Large intestine (tissue), 12 donors: Measurements from ENCODE around the gene NUDCD2. TPM values are rescaled to one million over a fixed set of nuclear protein-coding genes. Genes with fewer than 3 reads are reported as not detected.

Source experiments
- DNase-seq, 2 donors: peaks; one replicate each; pipeline versions ENCODE4 v3.0.0 to v3.0.0-alpha.2; 2013
- H3K27ac ChIP-seq: one replicate; pipeline ENCODE4 v1.5.1; 2013; ENCODE audit warnings: low read length
- H3K27me3 ChIP-seq: 2 replicates; pipeline ENCODE4 v1.6.1; 2013; ENCODE audit warnings: low read length; ENCODE audit not compliant: control insufficient read depth, insufficient read depth
- H3K36me3 ChIP-seq: 2 replicates; pipeline ENCODE4 v1.6.1; 2013; ENCODE audit warnings: low read length; ENCODE audit not compliant: control insufficient read depth, insufficient read depth
- H3K4me1 ChIP-seq: one replicate; pipeline ENCODE4 v1.6.1; 2013; ENCODE audit warnings: low read length; ENCODE audit not compliant: control insufficient read depth, insufficient read depth
- H3K4me3 ChIP-seq: one replicate; pipeline ENCODE4 v1.5.1; 2013; ENCODE audit warnings: low read length
- H3K9me3 ChIP-seq: one replicate; pipeline ENCODE4 v1.6.1; 2013; ENCODE audit warnings: mild to moderate bottlenecking, low read depth, low read length, moderate library complexity; ENCODE audit not compliant: control insufficient read depth
- WGBS: methylation state at CpG from one replicate; pipeline ENCODE4 v1.1.5; 2013; ENCODE audit warnings: low lambda C conversion rate; ENCODE audit not compliant: insufficient coverage; 5-methylcytosine and 5-hydroxymethylcytosine counted together
- long read RNA-seq, 11 donors: transcript quantifications; one replicate each; lab custom pipeline, GENCODE V29; 2026
- polyA plus RNA-seq: library from polyadenylated mRNA; unstranded; fragments of 120-200 nt; gene quantifications from one replicate; pipeline ENCODE4 v1.2.1, GENCODE V29; 2013

The NUDCD2 gene
- 24.9 TPM for polyA plus RNA-seq
- long read RNA-seq, donor 1, full-length matches to known transcripts: 22 of 22 reads
- long read RNA-seq, donor 1, partial matches to known transcripts: 0 of 22 reads
- long read RNA-seq, donor 1, other reads (novel, unspliced or antisense): 0 of 22 reads
- long read RNA-seq, donor 2, full-length matches to known transcripts: 30 of 35 reads
- long read RNA-seq, donor 2, partial matches to known transcripts: 0 of 35 reads
- long read RNA-seq, donor 2, other reads (novel, unspliced or antisense): 5 of 35 reads
- long read RNA-seq, donor 3, full-length matches to known transcripts: 46 of 46 reads
- long read RNA-seq, donor 3, partial matches to known transcripts: 0 of 46 reads
- long read RNA-seq, donor 3, other reads (novel, unspliced or antisense): 0 of 46 reads
- long read RNA-seq, donor 4, full-length matches to known transcripts: 3 of 3 reads
- long read RNA-seq, donor 4, partial matches to known transcripts: 0 of 3 reads
- long read RNA-seq, donor 4, other reads (novel, unspliced or antisense): 0 of 3 reads
- long read RNA-seq, donor 5, full-length matches to known transcripts: 21 of 21 reads
- long read RNA-seq, donor 5, partial matches to known transcripts: 0 of 21 reads
- long read RNA-seq, donor 5, other reads (novel, unspliced or antisense): 0 of 21 reads
- long read RNA-seq, donor 6, full-length matches to known transcripts: 32 of 32 reads
- long read RNA-seq, donor 6, partial matches to known transcripts: 0 of 32 reads
- long read RNA-seq, donor 6, other reads (novel, unspliced or antisense): 0 of 32 reads
- long read RNA-seq, donor 7, full-length matches to known transcripts: 19 of 19 reads
- long read RNA-seq, donor 7, partial matches to known transcripts: 0 of 19 reads
- long read RNA-seq, donor 7, other reads (novel, unspliced or antisense): 0 of 19 reads
- long read RNA-seq, donor 8, full-length matches to known transcripts: 43 of 43 reads
- long read RNA-seq, donor 8, partial matches to known transcripts: 0 of 43 reads
- long read RNA-seq, donor 8, other reads (novel, unspliced or antisense): 0 of 43 reads
- long read RNA-seq, donor 9, full-length matches to known transcripts: 28 of 28 reads
- long read RNA-seq, donor 9, partial matches to known transcripts: 0 of 28 reads
- long read RNA-seq, donor 9, other reads (novel, unspliced or antisense): 0 of 28 reads
- long read RNA-seq, donor 10, full-length matches to known transcripts: 38 of 38 reads
- long read RNA-seq, donor 10, partial matches to known transcripts: 0 of 38 reads
- long read RNA-seq, donor 10, other reads (novel, unspliced or antisense): 0 of 38 reads
- long read RNA-seq, donor 11, full-length matches to known transcripts: 26 of 26 reads
- long read RNA-seq, donor 11, partial matches to known transcripts: 0 of 26 reads
- long read RNA-seq, donor 11, other reads (novel, unspliced or antisense): 0 of 26 reads

DNA sequence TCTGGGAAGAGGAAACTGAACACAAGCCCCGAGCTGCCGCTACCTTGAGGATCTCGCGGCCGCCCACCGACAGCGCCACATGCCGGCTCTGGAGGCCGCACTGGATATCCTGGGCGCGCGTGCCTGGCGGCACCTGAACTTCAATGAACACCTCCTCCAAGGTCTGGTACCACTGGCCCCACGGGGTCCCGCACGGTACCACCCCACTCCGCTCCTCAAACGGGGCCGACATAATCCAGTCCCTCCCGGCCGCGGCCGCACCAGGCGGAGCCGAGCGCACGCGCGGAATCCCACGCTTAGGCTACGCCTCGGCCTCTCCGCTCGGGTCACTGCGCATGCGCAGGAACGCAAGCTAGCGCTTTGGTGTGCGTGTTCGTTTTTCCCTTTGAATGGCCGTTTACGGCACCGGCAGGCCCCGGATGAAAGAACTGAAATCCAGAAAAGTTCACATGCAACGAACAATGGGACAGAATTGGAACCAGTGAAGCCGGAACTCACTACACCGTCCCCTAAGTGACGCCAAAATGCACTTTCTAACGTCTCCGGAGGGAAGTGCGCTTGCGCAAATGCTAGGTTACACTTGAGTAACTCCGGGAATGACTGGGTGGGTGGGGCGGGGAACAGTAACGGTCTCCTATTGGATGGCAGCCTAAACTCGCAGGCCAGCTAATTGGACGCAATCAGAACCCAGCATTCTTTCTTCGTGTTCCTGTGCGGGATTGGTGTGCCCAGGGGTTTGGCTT lies at the start of gene NUDCD2:
Gene NUDCD2, minus strand, starts transcription at position 284 of the 743 bp plus-strand sequence. Its CDS starts 52 bp downstream, at position 232.
- Histone ChIP-seq H3K4me3 (peak within 1 kb of the TSS; percentile 76), H3K27me3 (no peaks in the 10 kb centered on the region), H3K27ac (peak within 1 kb of the TSS; percentile 95), H3K4me1 (peaks cover 2% of the 10 kb centered on the region), H3K9me3 (no peaks in the 10 kb centered on the region), H3K36me3 (peaks cover 5% of the 10 kb centered on the region)
- peak; percentile 96 to 98 for DNase-seq
- WGBS: no CpG with 5 or more reads among the region's 59 CpGs

DNA sequence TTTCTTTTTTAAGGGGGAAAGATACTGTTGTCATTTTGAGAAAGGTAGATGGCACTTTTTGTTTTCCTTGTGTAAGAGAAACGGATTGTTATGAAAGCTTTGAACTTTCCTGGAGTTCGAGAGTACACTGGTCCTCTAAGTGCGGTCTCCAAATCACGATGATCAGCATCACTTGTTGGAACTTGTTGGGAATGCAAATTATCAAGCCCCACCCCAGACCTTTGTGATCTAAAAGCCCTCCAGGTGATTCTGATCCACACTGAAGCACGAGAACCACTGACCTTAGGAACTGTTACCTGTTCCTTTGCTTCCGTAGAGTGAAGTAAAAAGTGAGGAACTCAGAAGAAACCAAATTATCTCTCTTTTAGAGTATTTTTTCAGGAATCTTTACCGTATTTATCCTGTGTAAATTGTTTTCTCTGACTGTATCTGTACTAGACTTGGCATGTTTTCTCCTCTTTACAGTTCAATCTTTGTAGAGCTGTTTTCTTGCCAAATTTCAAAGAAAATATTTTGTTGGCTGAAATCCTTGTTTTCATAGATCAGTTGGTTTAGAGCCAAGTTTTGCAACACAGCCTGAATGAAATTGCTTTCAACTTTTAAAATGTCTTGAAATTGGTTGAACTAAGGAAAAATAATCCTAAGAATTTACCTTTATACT lies 49.5 kb upstream of the NUDCD2 start:
- no peaks in the 10 kb centered on the region for H3K9me3 ChIP-seq
- peak overlapping the region; percentile 91 for H3K27ac ChIP-seq
- peaks cover 20% of the 10 kb centered on the region for H3K36me3 ChIP-seq
- DNase-seq: peak; percentile 93 to 95
- no peaks in the 10 kb centered on the region for H3K27me3 ChIP-seq
- WGBS: 0% methylated on average over 1 of the region's 7 CpGs
- H3K4me1 ChIP-seq: peaks cover 10% of the 10 kb centered on the region
- H3K4me3 ChIP-seq: no peak overlapping the region

DNA sequence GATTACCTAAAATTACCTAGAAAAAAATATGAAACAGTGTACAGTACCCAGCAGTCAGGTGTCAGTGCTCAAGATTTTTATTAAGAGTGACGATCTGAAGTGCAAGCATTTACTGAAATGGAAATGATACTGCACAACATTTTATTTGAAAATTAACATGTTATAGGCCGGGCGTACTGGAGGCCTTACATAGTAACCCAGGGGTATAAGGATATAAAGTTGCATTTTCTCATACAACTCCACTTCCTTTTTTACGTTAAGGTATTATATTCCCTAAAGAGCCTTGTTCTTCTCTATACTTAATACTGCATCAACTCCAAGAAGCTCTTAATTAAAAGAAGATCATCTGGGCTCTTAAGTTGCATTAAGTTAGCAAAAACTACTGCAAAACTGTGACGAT lies 48.9 kb upstream of the NUDCD2 start:
- no peak overlapping the region for H3K4me3 ChIP-seq
- 47% methylated on average over 2 of the region's 5 CpGs for WGBS

GRCh38 chr5:163506726-163507125 lies 46.8 kb upstream of the NUDCD2 start:
- Histone ChIP-seq H3K27me3 (no peaks in the 10 kb centered on the region), H3K36me3 (no peaks in the 10 kb centered on the region), H3K9me3 (no peaks in the 10 kb centered on the region), H3K27ac (peak overlapping the region; percentile 91), H3K4me3 (peak overlapping the region; percentile 65), H3K4me1 (peaks cover 13% of the 10 kb centered on the region)
- WGBS: no CpG with 5 or more reads among the region's 8 CpGs
- peak in 1 of 2 donors; percentile 41 for DNase-seq

More for the DNA sequence above, 48.9 kb upstream of the NUDCD2 start:
- H3K36me3 ChIP-seq: peaks cover 17% of the 10 kb centered on the region
- H3K27ac ChIP-seq: peak overlapping the region; percentile 91
- H3K27me3 ChIP-seq: no peaks in the 10 kb centered on the region
- H3K9me3 ChIP-seq: no peaks in the 10 kb centered on the region
- peak in 1 of 2 donors; percentile 7 for DNase-seq
- H3K4me1 ChIP-seq: peaks cover 10% of the 10 kb centered on the region

DNA sequence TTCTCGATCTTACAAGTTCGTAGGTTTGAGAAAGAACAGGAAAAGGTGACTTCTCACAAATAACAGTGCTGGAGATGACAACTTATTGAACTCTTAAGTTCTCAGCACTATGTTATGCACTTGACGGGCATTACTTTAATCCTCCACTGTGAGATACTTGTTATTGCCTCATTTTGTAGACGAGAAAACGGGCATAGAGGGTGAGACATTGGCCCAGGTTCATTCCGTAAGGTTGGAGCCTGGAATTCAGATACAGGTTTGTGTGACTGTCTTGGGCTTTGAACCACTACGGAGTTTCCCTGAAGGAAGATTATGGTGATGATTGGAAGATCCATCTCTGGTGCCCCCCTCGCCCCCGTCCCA lies 46.2 kb upstream of the NUDCD2 start:
- DNase-seq: no peak
- Histone ChIP-seq H3K9me3 (no peaks in the 10 kb centered on the region), H3K4me3 (peak overlapping the region; percentile 65), H3K36me3 (no peaks in the 10 kb centered on the region), H3K27me3 (no peaks in the 10 kb centered on the region), H3K27ac (peak overlapping the region; percentile 91), H3K4me1 (peaks cover 13% of the 10 kb centered on the region)
- whole genome bisulfite sequencing: 0% methylated on average over 1 of the region's 9 CpGs

GRCh38 chr5:163505368-163506094 lies 45.6 kb upstream of the NUDCD2 start, which contains the start of gene MAT2B:
Gene MAT2B, plus strand, starts transcription at chr5:163505619. Its CDS starts 68 bp downstream, at chr5:163505687.
- peaks cover 13% of the 10 kb centered on the region for H3K4me1 ChIP-seq

DNA sequence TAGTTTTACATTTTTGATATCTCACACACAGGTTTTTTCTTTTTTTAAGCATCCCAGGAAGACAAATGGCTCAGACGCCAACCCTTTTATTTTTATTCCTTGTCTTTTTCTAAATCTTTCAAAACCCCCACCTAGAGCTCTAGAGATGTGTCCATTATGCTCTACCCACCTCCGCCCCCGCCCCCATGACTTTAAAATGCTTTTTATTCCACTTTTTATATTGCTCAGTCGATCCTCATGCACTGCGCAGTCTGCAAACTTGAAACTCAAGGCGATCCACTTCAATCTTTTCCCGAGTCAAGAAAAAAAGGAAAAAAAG lies 45.1 kb upstream of the NUDCD2 start:
- Histone ChIP-seq H3K4me1 (peaks cover 13% of the 10 kb centered on the region), H3K36me3 (no peaks in the 10 kb centered on the region), H3K27ac (peak overlapping the region; percentile 91), H3K4me3 (peak overlapping the region; percentile 65), H3K27me3 (no peaks in the 10 kb centered on the region), H3K9me3 (no peaks in the 10 kb centered on the region)
- no peak for DNase-seq
- WGBS: 0% methylated on average over 3 of the region's 7 CpGs

More at GRCh38 chr5:163505368-163506094, 45.6 kb upstream of the NUDCD2 start, which contains the start of gene MAT2B:
- Histone ChIP-seq H3K36me3 (no peaks in the 10 kb centered on the region), H3K4me3 (peak within 1 kb of the TSS; percentile 65), H3K27ac (peak within 1 kb of the TSS; percentile 91), H3K9me3 (no peaks in the 10 kb centered on the region), H3K27me3 (no peaks in the 10 kb centered on the region)
- DNase-seq: peak; percentile 96 to 98
- WGBS: 0% methylated on average over 4 of the region's 64 CpGs

DNA sequence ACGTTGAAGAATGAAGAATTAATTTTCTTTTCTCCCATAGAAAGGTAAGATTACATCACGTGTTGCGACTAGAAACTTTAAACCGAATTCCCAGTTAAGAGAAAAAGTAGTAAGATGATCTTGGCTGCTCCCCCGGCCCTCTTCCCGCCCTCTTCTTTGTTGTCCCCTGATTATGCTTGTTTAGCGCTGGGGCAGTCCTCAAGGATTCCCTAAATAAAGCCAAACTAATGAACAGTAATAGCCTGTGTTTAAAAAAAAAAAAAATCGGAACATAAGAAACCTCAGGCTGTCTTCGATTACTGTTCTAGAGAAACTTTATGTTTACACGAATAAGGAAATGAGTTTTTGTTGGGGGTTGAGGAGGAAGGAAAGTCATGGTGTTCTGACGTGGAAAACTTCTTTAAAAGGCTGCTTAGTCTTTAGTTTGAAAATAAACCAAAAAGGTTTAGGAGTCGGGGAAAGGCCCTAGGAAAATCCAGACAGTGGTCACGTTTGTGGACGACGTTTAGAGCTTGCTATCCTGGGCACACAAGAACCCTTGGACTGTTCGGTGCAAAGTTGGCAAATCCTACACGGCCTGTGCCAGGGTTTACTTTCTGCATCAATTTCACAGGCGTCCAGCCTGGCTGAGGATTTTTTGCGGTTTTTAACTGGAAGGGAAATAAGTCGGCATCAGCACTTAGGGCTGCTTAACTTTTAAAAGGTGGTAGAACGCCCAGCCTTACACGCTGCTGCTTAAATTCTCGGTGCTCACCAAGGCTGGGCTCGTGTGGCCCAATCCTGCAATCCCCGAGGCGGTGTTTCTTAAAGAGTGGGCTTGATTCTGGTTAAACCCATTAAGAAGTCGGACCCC lies 44.4 kb upstream of the NUDCD2 start:
- Histone ChIP-seq H3K9me3 (no peaks in the 10 kb centered on the region), H3K4me3 (peak overlapping the region; percentile 65), H3K4me1 (peaks cover 13% of the 10 kb centered on the region), H3K27ac (peak overlapping the region; percentile 91), H3K27me3 (no peaks in the 10 kb centered on the region), H3K36me3 (no peaks in the 10 kb centered on the region)
- 0% methylated on average over 2 of the region's 27 CpGs for WGBS
- DNase-seq: peak; percentile 61 to 86
